Islet of Langerhans (tissue), 1 donor: ENCODE results near the gene TNN.
"Not testable (repeated sequence)": the region's sequence is repeated elsewhere in the genome, so short reads cannot be mapped to it uniquely, and the experiment has no call there.

Experiments
- FAIRE-seq: peaks from one replicate; lab custom pipeline; 2011; peaks lifted over from hg19 to GRCh38; lab: Jason Lieb, UNC

The TNN gene, protein sequence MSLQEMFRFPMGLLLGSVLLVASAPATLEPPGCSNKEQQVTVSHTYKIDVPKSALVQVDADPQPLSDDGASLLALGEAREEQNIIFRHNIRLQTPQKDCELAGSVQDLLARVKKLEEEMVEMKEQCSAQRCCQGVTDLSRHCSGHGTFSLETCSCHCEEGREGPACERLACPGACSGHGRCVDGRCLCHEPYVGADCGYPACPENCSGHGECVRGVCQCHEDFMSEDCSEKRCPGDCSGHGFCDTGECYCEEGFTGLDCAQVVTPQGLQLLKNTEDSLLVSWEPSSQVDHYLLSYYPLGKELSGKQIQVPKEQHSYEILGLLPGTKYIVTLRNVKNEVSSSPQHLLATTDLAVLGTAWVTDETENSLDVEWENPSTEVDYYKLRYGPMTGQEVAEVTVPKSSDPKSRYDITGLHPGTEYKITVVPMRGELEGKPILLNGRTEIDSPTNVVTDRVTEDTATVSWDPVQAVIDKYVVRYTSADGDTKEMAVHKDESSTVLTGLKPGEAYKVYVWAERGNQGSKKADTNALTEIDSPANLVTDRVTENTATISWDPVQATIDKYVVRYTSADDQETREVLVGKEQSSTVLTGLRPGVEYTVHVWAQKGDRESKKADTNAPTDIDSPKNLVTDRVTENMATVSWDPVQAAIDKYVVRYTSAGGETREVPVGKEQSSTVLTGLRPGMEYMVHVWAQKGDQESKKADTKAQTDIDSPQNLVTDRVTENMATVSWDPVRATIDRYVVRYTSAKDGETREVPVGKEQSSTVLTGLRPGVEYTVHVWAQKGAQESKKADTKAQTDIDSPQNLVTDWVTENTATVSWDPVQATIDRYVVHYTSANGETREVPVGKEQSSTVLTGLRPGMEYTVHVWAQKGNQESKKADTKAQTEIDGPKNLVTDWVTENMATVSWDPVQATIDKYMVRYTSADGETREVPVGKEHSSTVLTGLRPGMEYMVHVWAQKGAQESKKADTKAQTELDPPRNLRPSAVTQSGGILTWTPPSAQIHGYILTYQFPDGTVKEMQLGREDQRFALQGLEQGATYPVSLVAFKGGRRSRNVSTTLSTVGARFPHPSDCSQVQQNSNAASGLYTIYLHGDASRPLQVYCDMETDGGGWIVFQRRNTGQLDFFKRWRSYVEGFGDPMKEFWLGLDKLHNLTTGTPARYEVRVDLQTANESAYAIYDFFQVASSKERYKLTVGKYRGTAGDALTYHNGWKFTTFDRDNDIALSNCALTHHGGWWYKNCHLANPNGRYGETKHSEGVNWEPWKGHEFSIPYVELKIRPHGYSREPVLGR (N-terminal part only)

DNA sequence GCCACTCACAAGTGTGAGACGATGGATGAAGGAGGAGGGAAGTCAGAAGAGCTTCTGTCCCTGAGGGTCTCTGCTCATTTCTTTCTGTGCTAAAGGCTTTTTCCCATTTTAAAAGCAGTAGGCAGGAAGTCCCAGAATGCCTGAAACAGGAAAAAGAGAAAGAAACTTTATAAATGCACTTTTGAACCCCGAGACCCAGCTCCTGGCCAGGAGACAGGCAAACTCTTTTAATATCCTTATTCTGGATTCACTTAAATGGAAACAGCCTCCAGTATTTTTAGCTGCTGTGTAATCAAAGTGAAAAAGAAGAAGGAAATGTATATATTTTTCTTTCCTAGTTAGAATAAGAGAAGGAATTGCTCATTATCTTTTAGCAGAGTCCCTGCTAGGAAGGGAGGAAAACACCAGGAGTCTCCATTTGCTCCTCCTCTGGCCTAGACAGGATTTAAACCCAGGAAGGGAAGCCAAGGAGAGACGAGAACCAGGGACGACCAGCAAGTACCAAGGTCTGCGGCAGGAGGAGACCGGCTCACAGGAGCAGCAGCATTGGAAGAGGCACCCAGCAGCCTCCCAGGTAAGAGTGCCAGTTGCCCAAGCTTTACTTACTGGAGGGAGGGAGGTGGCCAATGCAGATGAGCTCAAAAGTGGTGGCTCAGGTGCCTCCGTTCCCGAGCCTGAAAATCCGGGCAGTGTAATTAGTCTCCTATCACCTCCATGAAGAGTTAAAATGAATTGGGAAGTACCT lies at the start of gene TNN:
TNN (plus strand) TSS at position 472 of the 745 bp plus-strand sequence. CDS start 9,586 bp downstream, outside the sequence.
- no peak for FAIRE-seq

DNA sequence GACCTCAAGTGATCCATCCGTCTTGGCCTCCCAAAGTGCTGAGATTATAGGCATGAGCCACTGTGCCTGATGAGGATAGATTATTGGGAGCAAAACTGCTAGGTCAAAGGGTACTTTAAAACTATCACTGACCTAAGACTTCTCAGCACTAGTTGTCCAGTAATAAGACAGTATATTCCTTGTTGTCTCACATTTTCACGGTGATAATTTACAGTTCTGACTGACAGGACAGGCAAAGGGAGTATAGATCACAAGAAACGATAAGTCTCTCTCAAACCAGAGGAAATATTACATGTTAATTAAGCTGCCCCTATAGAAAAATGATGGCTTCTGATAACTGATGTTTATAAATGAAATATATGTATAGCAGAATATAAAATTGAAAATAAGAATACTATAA lies 48.1 kb upstream of the TNN start:
- no peak for FAIRE-seq

DNA sequence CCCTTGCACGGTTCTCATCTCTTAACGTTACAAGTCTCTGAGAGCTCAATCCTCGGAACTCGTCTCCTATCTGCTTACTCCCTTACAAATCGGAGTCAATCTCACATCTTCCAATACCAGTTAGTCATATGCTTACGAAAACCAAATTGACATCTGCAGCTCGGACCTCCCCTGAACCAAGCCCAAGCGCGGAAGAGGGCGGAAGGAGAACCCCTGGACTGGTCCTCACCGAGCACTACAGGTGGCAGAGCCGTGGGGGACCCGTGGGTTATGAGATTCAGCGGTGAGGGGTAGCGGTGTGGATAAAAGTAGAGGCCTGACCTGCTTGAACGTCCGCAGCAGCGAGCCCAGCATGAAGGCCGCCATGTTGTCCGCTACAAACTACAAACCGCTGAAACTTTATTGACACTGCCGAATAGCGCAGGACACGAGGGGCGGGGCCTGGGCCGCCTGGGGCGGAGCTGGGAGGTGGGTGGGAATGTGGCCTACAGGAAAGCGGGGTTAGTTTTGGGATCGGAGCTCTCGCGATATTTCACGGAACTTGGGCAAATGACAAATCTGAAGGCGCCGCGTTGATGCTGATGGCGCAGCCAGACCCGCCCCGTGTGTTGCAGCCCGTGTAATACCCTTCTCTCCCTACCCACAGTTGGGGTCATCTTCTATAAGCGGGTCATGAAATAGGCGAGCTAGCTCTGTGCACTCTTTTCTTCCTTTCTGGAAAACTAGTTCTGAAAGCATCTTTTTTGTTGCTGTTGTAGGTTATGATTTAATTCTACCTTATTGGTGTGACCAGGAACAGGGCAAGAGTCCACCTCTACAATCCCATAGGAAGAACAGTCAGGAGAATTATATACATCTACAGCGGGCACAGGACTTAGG lies 44.4 kb upstream of the TNN start, which contains the start of gene MRPS14:
MRPS14 (minus strand) TSS at position 383 of the 879 bp plus-strand sequence; CDS start at position 366, 17 bp downstream.
- peak; percentile 82 for FAIRE-seq

DNA sequence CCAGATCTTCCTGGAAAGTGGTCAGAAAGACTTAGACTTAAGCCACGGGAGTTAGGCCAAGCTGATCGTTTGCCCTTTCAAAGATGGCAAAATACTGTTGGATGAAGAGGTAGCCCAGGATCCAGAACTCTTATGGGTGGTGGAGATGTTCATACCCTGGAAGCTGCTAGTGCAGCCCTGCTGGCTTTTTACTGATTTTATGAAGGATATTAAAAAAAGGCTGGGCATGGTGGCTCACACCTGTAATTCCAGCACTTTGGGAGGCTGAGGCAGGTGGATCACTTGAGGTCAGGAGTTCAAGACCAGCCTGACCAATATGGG lies 43.8 kb upstream of the TNN start:
- not testable (repeated sequence) for FAIRE-seq

DNA sequence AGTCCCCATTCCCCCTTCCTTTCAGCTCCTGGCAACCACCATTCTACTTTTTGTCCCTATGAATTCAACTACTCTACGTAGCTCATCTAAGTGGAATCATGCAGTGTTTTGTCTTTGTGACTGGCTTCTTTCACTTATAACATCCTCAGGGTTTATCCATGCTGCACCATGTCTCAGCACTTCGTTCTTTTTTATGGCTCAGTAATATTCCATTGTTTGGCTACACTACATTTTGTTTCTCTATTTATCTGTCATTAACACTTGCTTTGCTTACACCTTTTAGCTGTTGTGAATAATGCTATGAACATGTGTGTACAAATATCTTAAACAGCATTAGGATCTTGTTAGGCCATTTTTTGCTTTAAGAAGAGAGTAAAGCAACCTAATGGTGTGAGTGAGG lies 42.9 kb upstream of the TNN start:
- FAIRE-seq: no peak

DNA sequence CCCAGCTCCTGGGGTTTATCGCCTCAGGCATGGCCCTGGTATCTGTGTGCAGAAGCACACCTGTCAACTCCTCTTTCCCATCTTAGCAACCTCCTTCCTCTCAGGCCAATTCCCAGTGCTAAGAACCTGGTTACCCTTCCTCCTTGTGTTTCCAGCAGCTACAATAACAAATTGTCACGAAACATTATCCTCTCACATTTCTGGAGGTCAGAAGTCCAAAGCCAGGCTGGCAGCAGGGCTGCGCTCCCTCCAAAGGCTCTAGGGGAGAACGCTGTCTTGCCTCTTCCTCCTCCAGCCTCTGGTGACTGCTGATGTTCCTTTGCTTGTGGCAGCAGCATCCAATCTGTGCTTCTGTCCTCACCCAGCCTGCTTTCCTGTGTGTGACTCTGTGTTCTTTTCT lies 33.7 kb upstream of the TNN start:
- no peak for FAIRE-seq

DNA sequence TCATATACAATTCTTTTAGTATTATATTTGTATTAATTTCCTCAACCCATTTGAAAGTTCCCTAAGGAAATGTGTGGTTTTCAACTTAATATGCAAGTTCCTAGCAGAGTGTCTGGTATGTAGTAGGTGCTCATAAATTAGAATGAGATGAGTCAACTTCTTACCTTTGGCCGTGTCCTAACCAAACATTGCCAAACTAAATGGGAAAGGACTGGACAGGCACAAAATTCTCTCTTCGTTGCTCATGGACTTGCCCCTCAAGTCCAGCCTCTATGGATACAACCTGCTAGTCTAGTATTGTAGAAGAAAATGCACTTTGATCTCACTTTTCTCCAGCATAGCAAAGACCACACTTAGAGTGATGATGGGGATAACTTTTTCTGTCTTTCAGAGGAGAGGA lies 32.9 kb upstream of the TNN start:
- FAIRE-seq: no peak

DNA sequence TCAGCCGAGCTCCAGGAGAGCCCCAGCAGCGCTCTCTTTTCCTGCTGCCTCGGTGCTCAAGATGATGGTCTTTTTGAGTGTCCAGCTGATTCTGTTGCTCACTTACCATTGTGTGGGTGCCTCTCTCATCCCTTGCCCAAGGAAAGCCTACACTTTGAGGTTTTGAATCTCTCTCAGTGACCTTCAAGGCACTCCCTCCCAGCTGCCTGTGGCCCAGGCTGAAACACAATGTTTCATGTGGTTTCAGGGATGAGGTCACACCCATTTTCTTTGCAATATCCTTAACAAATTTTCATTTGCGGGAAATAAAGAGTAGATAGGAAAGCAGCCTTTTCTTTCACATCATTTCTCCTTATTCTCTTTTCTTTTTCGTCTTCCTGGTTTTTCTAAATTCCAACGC lies 31.8 kb upstream of the TNN start:
- no peak for FAIRE-seq

DNA sequence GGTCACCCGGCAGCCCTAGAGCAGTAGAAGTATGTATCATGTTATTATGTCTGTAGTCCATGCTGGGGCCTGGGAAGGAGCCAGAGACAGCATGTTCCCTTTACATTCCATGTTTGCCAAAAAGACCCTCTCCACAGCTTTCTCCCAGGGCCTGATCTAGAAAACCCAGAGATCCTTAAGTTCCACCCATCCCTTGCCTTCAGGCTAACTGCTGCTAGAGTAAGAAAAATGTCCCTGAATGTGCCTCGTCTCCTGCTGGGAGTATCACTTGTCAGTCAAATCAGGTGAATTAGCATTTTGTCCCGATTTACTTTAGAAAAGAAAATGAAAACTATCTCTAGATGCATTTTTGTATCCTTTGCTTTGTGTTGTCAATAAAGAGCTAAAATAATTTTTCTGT lies 31.2 kb upstream of the TNN start:
- FAIRE-seq: no peak

DNA sequence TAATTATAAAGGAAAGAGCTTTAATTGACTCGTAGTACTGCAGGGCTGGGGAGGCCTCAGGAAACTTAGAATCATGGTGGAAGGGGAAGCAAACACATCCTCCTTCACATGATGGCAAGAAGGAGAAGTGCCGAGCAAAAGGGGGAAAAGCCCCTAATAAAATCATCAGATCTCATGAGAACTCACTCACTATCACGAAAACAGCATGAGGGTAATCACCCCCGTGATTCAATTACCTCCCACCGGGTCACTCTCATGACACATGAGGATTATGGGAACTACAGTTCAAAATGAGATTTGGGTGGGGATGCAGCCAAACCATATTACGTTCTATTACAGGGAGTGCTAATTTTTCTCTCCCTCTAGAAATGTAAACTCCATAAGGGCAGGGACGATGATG lies 30.2 kb upstream of the TNN start:
- FAIRE-seq: no peak

DNA sequence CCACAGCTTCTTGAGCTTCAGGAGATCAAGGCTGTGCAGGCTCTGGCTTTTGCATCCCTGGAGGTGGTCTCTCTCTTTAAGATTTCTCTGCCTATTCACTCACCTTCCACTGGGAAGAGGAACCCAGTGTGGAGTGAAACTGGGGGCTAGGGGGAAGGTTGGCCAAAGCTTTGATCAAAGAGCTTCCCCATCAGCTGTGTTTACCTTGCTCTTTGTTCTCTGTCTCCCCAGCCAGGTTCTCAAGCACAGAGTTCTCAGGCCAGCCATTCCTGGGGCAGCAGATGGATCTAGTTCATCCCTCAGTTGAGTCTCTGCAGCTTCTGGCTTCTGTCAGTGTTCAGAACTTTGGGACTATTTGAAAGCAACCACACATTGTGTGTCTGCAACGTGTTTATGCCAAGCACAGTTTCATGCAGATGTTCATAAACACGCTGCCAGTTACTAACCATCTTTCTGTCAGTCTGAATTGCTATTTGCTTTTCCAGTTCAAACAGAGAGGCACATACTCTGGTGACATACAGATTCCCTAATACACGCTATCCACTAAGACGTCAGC lies 27.2 kb upstream of the TNN start:
- no peak for FAIRE-seq

DNA sequence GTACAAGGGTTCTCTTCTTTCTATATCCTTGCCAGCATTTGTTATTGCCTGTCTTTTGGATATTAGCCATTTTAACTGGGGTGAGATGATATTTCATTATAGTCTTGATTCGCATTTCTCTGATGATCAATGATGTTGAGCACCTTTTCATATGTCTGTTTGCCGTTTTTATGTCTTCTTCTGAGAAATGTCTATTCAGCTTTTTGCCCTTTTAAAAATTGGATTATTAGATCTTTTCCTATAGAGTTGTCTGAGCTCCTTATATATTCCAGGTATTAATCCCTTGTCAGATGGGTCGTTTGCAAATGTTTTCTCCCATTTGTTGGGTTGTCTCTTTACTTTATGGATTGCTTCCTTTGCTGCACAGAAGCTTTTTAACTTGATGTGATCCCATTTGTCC lies 25.0 kb upstream of the TNN start:
- no peak for FAIRE-seq

DNA sequence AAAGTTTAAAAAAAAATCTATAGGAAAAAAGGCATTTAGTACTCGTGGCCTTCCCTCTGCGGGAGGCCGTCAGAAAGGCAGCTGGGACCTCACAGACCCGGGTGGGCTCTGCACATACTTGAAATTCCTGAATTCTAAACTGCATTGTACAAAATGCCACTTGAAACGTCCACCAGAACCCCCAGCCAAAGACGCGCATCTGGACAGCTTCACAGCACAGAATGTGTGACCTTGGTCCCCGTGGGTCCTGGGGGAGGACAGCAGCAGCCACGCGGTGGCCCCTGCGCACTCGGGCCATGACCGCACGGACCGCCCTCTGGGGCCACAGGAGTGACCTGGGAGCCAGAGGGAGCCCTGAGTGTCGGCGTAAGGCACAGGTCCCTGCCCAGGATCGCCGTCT lies 23.8 kb upstream of the TNN start:
- no peak for FAIRE-seq

DNA sequence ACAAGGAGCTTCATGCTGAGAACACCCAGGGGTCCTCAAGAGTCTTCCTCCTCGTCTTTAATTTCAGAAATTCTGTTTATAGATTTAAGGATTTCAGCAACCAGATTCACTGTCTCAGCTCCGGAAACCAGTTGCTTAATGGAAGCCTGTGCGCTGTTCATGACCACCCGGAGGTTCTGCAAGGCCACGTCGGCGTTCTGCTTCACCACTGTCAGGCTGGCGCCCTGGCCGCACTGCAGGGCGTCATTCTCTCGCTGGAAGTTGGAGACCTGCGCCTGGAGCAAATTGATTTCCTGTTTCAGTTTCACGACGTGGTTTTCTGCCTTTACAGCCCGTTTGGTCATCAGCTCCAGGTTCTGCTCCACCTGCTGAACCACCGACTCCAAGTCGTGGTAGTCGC lies 23.0 kb upstream of the TNN start:
- FAIRE-seq: not testable (repeated sequence)

DNA sequence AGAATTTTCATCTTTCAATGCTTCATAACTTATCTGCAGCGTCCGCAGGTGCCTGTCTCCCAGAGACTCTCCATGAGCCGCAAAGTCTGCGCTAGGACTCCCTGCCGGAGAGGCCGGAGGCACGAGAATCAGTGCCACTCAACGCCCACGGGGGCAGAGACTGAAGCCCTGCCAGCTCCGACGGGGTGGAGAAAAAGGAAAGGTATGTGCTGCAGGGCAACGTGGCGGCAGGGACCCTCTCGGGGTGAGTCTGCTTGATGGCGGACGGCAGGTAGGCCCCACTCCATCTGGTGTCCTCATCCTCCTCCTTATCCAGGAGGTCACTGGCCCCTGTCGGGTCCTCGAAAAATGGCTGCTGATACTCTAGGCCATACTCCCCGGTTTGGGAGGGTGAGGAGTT lies 22.5 kb upstream of the TNN start:
- FAIRE-seq: no peak

DNA sequence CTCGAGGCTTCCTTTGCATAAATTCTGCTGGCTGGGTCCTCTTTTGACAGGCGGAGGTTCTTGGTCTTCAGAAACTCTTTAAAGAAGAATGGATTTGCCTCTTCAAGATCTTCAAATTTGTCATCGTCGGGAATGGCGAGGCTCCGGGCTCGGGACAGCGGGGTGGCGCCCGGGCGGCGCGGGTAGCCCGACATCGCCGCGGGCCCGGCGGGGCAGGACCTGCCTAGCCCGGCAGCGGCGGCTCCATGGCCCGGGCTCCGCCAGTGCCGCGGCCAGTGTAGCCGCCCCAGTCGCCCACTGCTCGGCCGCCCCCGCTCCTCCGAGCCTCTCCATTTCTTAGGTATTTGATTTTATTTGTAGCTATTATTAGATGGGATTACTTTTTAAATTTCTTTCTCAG lies 22.1 kb upstream of the TNN start:
- FAIRE-seq: no peak

DNA sequence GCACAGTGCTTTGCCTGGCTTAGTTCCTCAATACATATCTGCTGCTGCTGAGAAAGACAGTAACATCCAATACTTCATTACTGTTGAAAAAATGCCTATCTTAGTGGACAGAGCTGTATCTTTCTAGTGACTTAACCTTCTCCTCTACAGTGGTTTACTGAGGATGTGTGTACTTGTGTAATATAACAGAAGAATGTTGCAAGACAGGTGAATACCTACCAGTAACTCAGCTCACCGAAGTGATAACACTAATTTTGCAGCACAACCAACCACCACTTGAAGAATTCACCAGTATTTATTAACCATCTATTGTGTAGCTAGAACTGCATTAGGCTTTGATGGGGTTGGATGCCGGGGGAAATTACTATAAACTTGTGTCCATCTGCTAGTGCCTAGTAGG lies 16.6 kb upstream of the TNN start:
- FAIRE-seq: no peak

DNA sequence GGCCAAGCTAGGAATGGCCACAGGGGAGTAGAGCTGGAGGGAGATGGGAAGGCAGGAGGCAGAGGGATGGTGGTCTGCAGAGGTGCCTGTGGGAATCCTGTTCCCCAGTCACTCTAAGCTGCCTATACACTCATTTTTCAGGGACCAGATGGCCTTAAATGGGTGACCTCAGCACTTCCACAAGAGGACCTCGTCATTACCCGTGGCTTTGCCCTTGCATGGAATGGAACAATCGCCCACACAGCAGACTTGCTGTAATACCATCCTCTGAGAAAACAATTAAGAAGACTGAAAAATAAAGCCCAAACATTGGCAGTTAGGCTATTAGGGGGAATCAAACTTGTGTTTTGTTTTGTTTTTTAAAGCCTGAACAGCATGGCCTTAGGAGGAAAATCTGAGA lies 12.9 kb upstream of the TNN start:
- FAIRE-seq: no peak

DNA sequence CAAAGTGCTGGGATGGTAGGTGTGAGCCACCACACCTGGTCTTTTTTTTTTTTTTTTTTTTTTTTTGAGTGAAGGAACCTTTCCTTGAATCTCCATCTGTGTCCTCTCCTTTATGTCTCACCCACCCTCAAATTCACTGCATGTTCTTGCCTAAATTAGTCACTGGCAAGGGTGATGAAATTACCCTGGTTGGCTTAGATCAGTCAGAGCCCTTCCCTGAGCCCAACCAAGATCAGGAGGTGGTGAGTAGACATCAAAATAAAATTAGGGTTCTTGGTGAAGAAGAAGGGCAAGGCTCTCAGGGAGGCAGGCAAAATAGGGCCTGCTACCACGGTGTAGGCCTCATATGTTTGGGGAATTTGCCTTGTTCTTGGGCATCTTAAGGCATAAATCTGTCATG lies 5.3 kb upstream of the TNN start:
- no peak for FAIRE-seq

DNA sequence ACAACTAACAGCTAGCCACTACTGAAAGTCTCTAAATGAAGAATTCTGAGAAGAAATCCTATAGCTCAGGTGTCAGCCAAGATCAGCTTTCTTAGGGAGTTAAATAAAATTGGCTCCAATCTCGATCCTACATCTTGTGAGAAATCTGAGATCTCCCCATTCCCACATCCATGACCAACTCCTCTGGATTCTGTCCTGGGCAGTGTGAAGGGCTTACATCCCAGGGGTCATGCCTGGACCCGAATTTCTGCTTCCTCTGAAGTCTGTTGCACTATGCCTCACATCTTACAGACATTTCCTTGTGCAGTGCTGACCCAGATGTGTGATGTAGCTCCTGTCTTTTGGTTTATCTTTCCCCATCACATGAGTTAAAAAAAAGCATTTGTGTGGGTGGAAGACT lies 4.8 kb upstream of the TNN start:
- FAIRE-seq: no peak

DNA sequence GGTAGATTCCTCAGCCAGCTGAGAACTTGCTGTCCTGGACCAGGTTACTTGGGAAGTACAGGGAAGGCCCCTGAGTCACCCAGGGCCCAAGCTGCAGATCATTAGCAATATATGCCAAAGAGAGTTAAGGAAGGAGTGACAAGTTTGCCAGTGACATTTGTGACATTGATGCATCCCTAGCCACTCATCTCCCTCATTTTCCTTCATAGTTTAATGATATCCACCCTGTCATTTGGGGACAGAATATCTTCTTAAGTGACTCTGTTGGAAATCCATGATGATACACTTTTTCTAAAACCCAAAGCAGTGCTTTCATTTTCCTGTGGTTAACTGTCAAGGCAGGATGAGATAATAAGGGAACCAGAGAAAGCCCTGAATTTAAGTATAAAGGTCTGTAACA lies 3.2 kb downstream of the TNN start:
- no peak for FAIRE-seq
